SH-SY5Y (cell line): ENCODE measurements around the gene LGALS7B.

ENCODE experiments used
- GATA2 ChIP-seq: IDR thresholded peaks from 2 replicates; pipeline ENCODE4 v1.6.1; 2011; ENCODE audit warnings: mild to moderate bottlenecking, low read depth, low read length
- GATA3 ChIP-seq: IDR thresholded peaks from 2 replicates; pipeline ENCODE4 v1.6.1; 2011; ENCODE audit warnings: low read depth, mild to moderate bottlenecking, low read length, moderate library complexity

GRCh38 chr19:38826856-38827551, 38.0 kb downstream of the LGALS7B start:
- no peak for TF ChIP-seq GATA3
- no peak for TF ChIP-seq GATA2
